Inflammatory macrophage treated with lipopolysaccharide for 4 hours (primary cell): ENCODE measurements around the gene PGAM2.

ENCODE experiments used
- DNase-seq: peaks from one replicate; pipeline ENCODE4 v3.0.0-alpha.2; 2020

The PGAM2 gene

GRCh38 chr7:44103566-44103922 is 38.2 kb upstream of the PGAM2 start:
- DNase-seq = no peak

- DNase-seq = no peak
Observed at GRCh38 chr7:44102846-44103565, 37.6 kb upstream of the PGAM2 start.

- no peak for DNase-seq
Observed at GRCh38 chr7:44101966-44102845, 36.8 kb upstream of the PGAM2 start.

- DNase-seq = no peak
Observed at GRCh38 chr7:44101303-44101965, 36.1 kb upstream of the PGAM2 start.

- DNase-seq = no peak
Observed at GRCh38 chr7:44100458-44101302, 35.3 kb upstream of the PGAM2 start.

GRCh38 chr7:44099669-44100068 is 34.3 kb upstream of the PGAM2 start:
- no peak for DNase-seq

GRCh38 chr7:44098092-44099068 is 33.0 kb upstream of the PGAM2 start:
- no peak for DNase-seq

- DNase-seq = no peak
Observed at GRCh38 chr7:44097064-44097932, 31.9 kb upstream of the PGAM2 start.

- no peak for DNase-seq
Observed at GRCh38 chr7:44096326-44096881, 31.0 kb upstream of the PGAM2 start.

- no peak for DNase-seq
Observed at GRCh38 chr7:44095781-44096180, 30.4 kb upstream of the PGAM2 start.

GRCh38 chr7:44094883-44095592 is 29.7 kb upstream of the PGAM2 start:
- DNase-seq = no peak

GRCh38 chr7:44094365-44094764 is 29.0 kb upstream of the PGAM2 start:
- DNase-seq = peak; percentile 15

- no peak for DNase-seq
Observed at GRCh38 chr7:44093102-44093641, 27.8 kb upstream of the PGAM2 start.

GRCh38 chr7:44087911-44088838 is 22.8 kb upstream of the PGAM2 start:
- no peak for DNase-seq

- DNase-seq = no peak
Observed at GRCh38 chr7:44086627-44087026, 21.3 kb upstream of the PGAM2 start.

- no peak for DNase-seq
Observed at GRCh38 chr7:44085546-44085945, 20.2 kb upstream of the PGAM2 start.

- no peak for DNase-seq
Observed at GRCh38 chr7:44084701-44085100, 19.3 kb upstream of the PGAM2 start.

GRCh38 chr7:44083796-44084195 is 18.4 kb upstream of the PGAM2 start:
- no peak for DNase-seq
